Fibroblast of lung (primary cell): ENCODE data around the gene FAM3D.

Experiments used
- CTCF ChIP-seq, 2 donors: IDR thresholded peaks in 1 of 2; conservative IDR thresholded peaks in 1 of 2; 1 replicate in 1 of 2; 2 replicates in 1 of 2; pipeline ENCODE4 v1.5.1; 2011 to 2012; ENCODE audit warnings: low read length in 2 of 2, control low read depth in 1 of 2, inconsistent platforms in 1 of 2, low read depth in 1 of 2, mild to moderate bottlenecking in 1 of 2
- EZH2 ChIP-seq: IDR thresholded peaks from 2 replicates; pipeline ENCODE4 v1.5.1; 2012; ENCODE audit warnings: low read length, control low read depth, mild to moderate bottlenecking; ENCODE audit errors: missing control alignments

- TF ChIP-seq CTCF (conservative IDR thresholded peaks at IDR 0.05 in 1 of 2, IDR thresholded peaks at IDR 0.05 in 1 of 2; ENCODE audit: low read depth in 1 of 2, low read length in 2 of 2) (no peak), EZH2 (no peak)
These were observed 25.4 kb upstream of the FAM3D start for GRCh38 chr3:58691997-58692396.
